DOHH2 (cell line): ENCODE measurements around the gene MBNL3.

Experiments used
- CTCF ChIP-seq: fragments of 200-600 bp; sonication (generic); IDR thresholded peaks from one replicate; pipeline ENCODE4 v1.5.1; 2014; ENCODE audit warnings: antibody characterized with exemption, mild to moderate bottlenecking, low read depth, low read length; ENCODE audit not compliant: poor library complexity, severe bottlenecking
- EZH2phosphoT487 ChIP-seq: fragments of 200-600 bp; sonication (generic); IDR thresholded peaks from 2 replicates; pipeline ENCODE4 v1.6.1; 2017; ENCODE audit warnings: borderline replicate concordance, mild to moderate bottlenecking, antibody characterized with exemption, low read length, moderate library complexity, mixed read lengths

- TF ChIP-seq CTCF: no peak
- no peak for TF ChIP-seq EZH2phosphoT487
Measured at GRCh38 chrX:132443196-132444135, 45.4 kb downstream of the MBNL3 start.
